GM23338 (cell line): ENCODE results near the gene TOMM40L. TPM values are rescaled to one million over a fixed set of nuclear protein-coding genes. Genes with fewer than 3 reads are reported as not detected.

Experiments used
- ATAC-seq: fragments of 200-7000 bp; cut with Tn5 transposase; 3 replicates; pipeline ENCODE4 v1.9.1; 2020
- DNase-seq: peaks from one replicate; pipeline ENCODE4 v3.0.0-alpha.2; 2015; ENCODE audit warnings: low spot score
- H2AFZ ChIP-seq: fragments of 200-600 bp; sonication (generic); 2 replicates; pipeline ENCODE4 v1.8.0; 2016; ENCODE audit warnings: antibody characterized with exemption, mild to moderate bottlenecking, moderate library complexity
- H3F3A ChIP-seq: fragments of 200-600 bp; sonication (generic); replicated peaks from 2 replicates; pipeline ENCODE4 v1.8.0; 2017; ENCODE audit warnings: antibody characterized with exemption, mixed run types, low read depth
- H3K27ac ChIP-seq: fragments of 200-600 bp; sonication (generic); 2 replicates; pipeline ENCODE4 v1.6.1; 2016; ENCODE audit warnings: low read depth
- H3K27me3 ChIP-seq: fragments of 200-600 bp; sonication (generic); 2 replicates; pipeline ENCODE4 v1.8.0; 2016; ENCODE audit warnings: mild to moderate bottlenecking, mixed run types, moderate library complexity; ENCODE audit not compliant: insufficient read depth
- H3K36me3 ChIP-seq: fragments of 200-600 bp; sonication (generic); 2 replicates; pipeline ENCODE4 v1.8.0; 2016; ENCODE audit warnings: mild to moderate bottlenecking; ENCODE audit not compliant: insufficient read depth
- H3K4me1 ChIP-seq: fragments of 200-600 bp; sonication (generic); 2 replicates; pipeline ENCODE4 v1.8.0; 2016; ENCODE audit warnings: mild to moderate bottlenecking, moderate library complexity; ENCODE audit not compliant: insufficient read depth
- H3K4me2 ChIP-seq: fragments of 200-600 bp; sonication (generic); 2 replicates; pipeline ENCODE4 v1.7.1; 2017; ENCODE audit warnings: mixed run types
- H3K4me3 ChIP-seq: fragments of 200-600 bp; sonication (generic); 2 replicates; pipeline ENCODE4 v1.6.1; 2016; ENCODE audit warnings: mixed run types
- H3K79me2 ChIP-seq: fragments of 200-600 bp; sonication (generic); replicated peaks from 2 replicates; pipeline ENCODE4 v1.8.0; 2017; ENCODE audit warnings: mild to moderate bottlenecking; ENCODE audit not compliant: insufficient read depth
- H3K9me2 ChIP-seq: fragments of 200-600 bp; sonication (generic); 2 replicates; pipeline ENCODE4 v1.8.0; 2017; ENCODE audit not compliant: insufficient read depth
- H4K20me1 ChIP-seq: fragments of 200-600 bp; sonication (generic); replicated peaks from 2 replicates; pipeline ENCODE4 v1.8.0; 2017; ENCODE audit warnings: mild to moderate bottlenecking; ENCODE audit not compliant: insufficient read depth
- H3K27ac Mint-ChIP-seq: 2 replicates; pipeline ENCODE4 v1.8.0; 2020; ENCODE audit warnings: inconsistent platforms, mild to moderate bottlenecking, moderate library complexity, mixed read lengths
- H3K27me3 Mint-ChIP-seq: 3 replicates; pipeline ENCODE4 v1.8.0; 2022; ENCODE audit warnings: low read depth, mild to moderate bottlenecking, moderate library complexity, mixed read lengths, inconsistent platforms; ENCODE audit not compliant: insufficient read depth, poor library complexity
- H3K36me3 Mint-ChIP-seq: 3 replicates; pipeline ENCODE4 v1.8.0; 2021; ENCODE audit warnings: low read depth, mild to moderate bottlenecking, inconsistent platforms, moderate library complexity, mixed read lengths
- H3K4me1 Mint-ChIP-seq: 3 replicates; pipeline ENCODE4 v1.8.0; 2020; ENCODE audit warnings: mild to moderate bottlenecking, inconsistent platforms, mixed read lengths
- H3K4me3 Mint-ChIP-seq: 3 replicates; pipeline ENCODE4 v1.8.0; 2021; ENCODE audit warnings: moderate library complexity, mild to moderate bottlenecking, inconsistent platforms, mixed read lengths
- H3K9me3 Mint-ChIP-seq: 3 replicates; pipeline ENCODE4 v1.8.0; 2020; ENCODE audit warnings: moderate library complexity, mild to moderate bottlenecking, inconsistent platforms, mixed read lengths
- EZH2phosphoT487 ChIP-seq: fragments of 200-600 bp; sonication (generic); IDR thresholded peaks from one replicate; pipeline ENCODE4 v1.8.1; 2018; ENCODE audit warnings: antibody characterized with exemption; ENCODE audit not compliant: unreplicated experiment
- NANOG ChIP-seq: IDR thresholded peaks from 2 replicates; pipeline ENCODE4 v1.6.1; 2016; ENCODE audit warnings: antibody characterized with exemption, borderline replicate concordance
- REST ChIP-seq: IDR thresholded peaks from one replicate; pipeline ENCODE4 v1.6.1; 2018; ENCODE audit warnings: antibody characterized with exemption; ENCODE audit not compliant: unreplicated experiment
- microRNA-seq: library from miRNA; unstranded; fragments of <30 nt; microRNA quantifications from one replicate; pipeline ENCODE4, GENCODE V29; 2017
- polyA plus RNA-seq: library from polyadenylated mRNA; unstranded; fragments of >200 nt; fragmentation: Nextera tagmentation; extraction: Ambion mirVana; gene quantifications from 2 replicates; pipeline ENCODE4 v1.2.1, GENCODE V29; 2016
- total RNA-seq: library from RNA; depleted of rRNA; stranded (reverse); fragments of >200 nt; shearing (Covaris generic); gene quantifications from 2 replicates; pipeline ENCODE4 v1.2.3, GENCODE V29; 2014; rRNA removed

Gene TOMM40L
- total and polyA plus RNA-seq, 2 experiments from 2014 or later, result 6.8 to 12.9 TPM

GRCh38 chr1:161273402-161273801, 47.5 kb downstream of the TOMM40L start:
- no peaks in the 10 kb centered on the region for H3K4me1 Mint-ChIP-seq
- Histone ChIP-seq H3K27me3 (no peaks in the 10 kb centered on the region), H3F3A (no peaks in the 10 kb centered on the region), H4K20me1 (no peaks in the 10 kb centered on the region), H3K36me3 (no peaks in the 10 kb centered on the region), H3K79me2 (no peaks in the 10 kb centered on the region), H2AFZ (no peak overlapping the region), H3K27ac (no peak overlapping the region), H3K4me1 (no peaks in the 10 kb centered on the region), H3K4me3 (no peak overlapping the region), H3K9me2 (no peaks in the 10 kb centered on the region), H3K4me2 (no peak overlapping the region)
- no peaks in the 10 kb centered on the region for H3K9me3 Mint-ChIP-seq
- TF ChIP-seq REST, result no peak
- H3K27ac Mint-ChIP-seq, result no peak overlapping the region
- DNase-seq, result no peak
- peaks cover 7% of the 10 kb centered on the region for H3K27me3 Mint-ChIP-seq
- no peak overlapping the region for H3K4me3 Mint-ChIP-seq
- no peak for ATAC-seq
- no peaks in the 10 kb centered on the region for H3K36me3 Mint-ChIP-seq

GRCh38 chr1:161274874-161275273, 49.0 kb downstream of the TOMM40L start:
- DNase-seq (no peak), ATAC-seq (no peak)
- peaks cover 10% of the 10 kb centered on the region for H3K27me3 Mint-ChIP-seq
- no peak overlapping the region for H2AFZ ChIP-seq
- H3K4me3 ChIP-seq, result no peak overlapping the region
- no peaks in the 10 kb centered on the region for H3F3A ChIP-seq
- H3K4me1 Mint-ChIP-seq, result no peaks in the 10 kb centered on the region
- no peaks in the 10 kb centered on the region for H3K79me2 ChIP-seq
- no peak overlapping the region for H3K27ac ChIP-seq
- no peak overlapping the region for H3K27ac Mint-ChIP-seq
- no peaks in the 10 kb centered on the region for H3K36me3 Mint-ChIP-seq
- no peaks in the 10 kb centered on the region for H3K36me3 ChIP-seq
- H3K4me2 ChIP-seq, result no peak overlapping the region
- no peak for TF ChIP-seq EZH2phosphoT487
- TF ChIP-seq NANOG, result no peak
- H3K9me2 ChIP-seq, result no peaks in the 10 kb centered on the region
- H3K4me1 ChIP-seq, result no peaks in the 10 kb centered on the region
- no peaks in the 10 kb centered on the region for H4K20me1 ChIP-seq
- no peaks in the 10 kb centered on the region for H3K9me3 Mint-ChIP-seq
- H3K27me3 ChIP-seq, result no peaks in the 10 kb centered on the region
- no peak overlapping the region for H3K4me3 Mint-ChIP-seq

Small RNA genes within 50 kb of the gene (microRNA-seq; reads per million reads assigned to microRNA genes)
- gene MIR5187, result not detected

Other genes starting within 250 kb of the TOMM40L start
- gene F11R, start 204.9 kb upstream of the TOMM40L start, total RNA-seq, result 169 and 194 TPM in 2 replicates
- 51.0 and 51.8 TPM in 2 replicates for gene F11R, start 204.9 kb upstream of the TOMM40L start, polyA plus RNA-seq
- gene TSTD1, start 187.1 kb upstream of the TOMM40L start, total RNA-seq, result 94.9 and 102 TPM in 2 replicates
- 244 and 257 TPM in 2 replicates for gene TSTD1, start 187.1 kb upstream of the TOMM40L start, polyA plus RNA-seq
- gene USF1, start 180.1 kb upstream of the TOMM40L start, total RNA-seq, result 71.7 and 74.8 TPM in 2 replicates
- gene USF1, start 180.1 kb upstream of the TOMM40L start, polyA plus RNA-seq, result 23.6 and 23.8 TPM in 2 replicates
- 0.19 TPM in 1 of 2 replicates, not detected in the other for gene ARHGAP30, start 156.2 kb upstream of the TOMM40L start, total RNA-seq
- 0.45 and 1.0 TPM in 2 replicates for gene ARHGAP30, start 156.2 kb upstream of the TOMM40L start, polyA plus RNA-seq
- gene NECTIN4, start 136.5 kb upstream of the TOMM40L start, total RNA-seq, result not detected in 2 replicates
- gene NECTIN4, start 136.5 kb upstream of the TOMM40L start, polyA plus RNA-seq, result 0.16 and 0.42 TPM in 2 replicates
- 5.6 and 6.3 TPM in 2 replicates for gene KLHDC9, start 127.7 kb upstream of the TOMM40L start, total RNA-seq
- 6.6 and 7.2 TPM in 2 replicates for gene KLHDC9, start 127.7 kb upstream of the TOMM40L start, polyA plus RNA-seq
- gene PFDN2, start 108.0 kb upstream of the TOMM40L start, total RNA-seq, result 19.7 and 45.6 TPM in 2 replicates
- gene PFDN2, start 108.0 kb upstream of the TOMM40L start, polyA plus RNA-seq, result 352 and 395 TPM in 2 replicates
- gene NIT1, start 108.0 kb upstream of the TOMM40L start, total RNA-seq, result 29.7 and 35.9 TPM in 2 replicates
- 38.0 and 43.0 TPM in 2 replicates for gene NIT1, start 108.0 kb upstream of the TOMM40L start, polyA plus RNA-seq
- gene DEDD, start 93.4 kb upstream of the TOMM40L start, total RNA-seq, result 30.2 and 35.3 TPM in 2 replicates
- 20.7 and 22.8 TPM in 2 replicates for gene DEDD, start 93.4 kb upstream of the TOMM40L start, polyA plus RNA-seq
- 41.4 and 57.5 TPM in 2 replicates for gene UFC1, start 72.1 kb upstream of the TOMM40L start, total RNA-seq
- gene UFC1, start 72.1 kb upstream of the TOMM40L start, polyA plus RNA-seq, result 74.5 and 77.0 TPM in 2 replicates
- gene USP21, start 66.6 kb upstream of the TOMM40L start, total RNA-seq, result 17.0 and 25.6 TPM in 2 replicates
- 17.9 and 20.0 TPM in 2 replicates for gene USP21, start 66.6 kb upstream of the TOMM40L start, polyA plus RNA-seq
- 24.7 and 26.5 TPM in 2 replicates for gene PPOX, start 59.6 kb upstream of the TOMM40L start, total RNA-seq
- gene PPOX, start 59.6 kb upstream of the TOMM40L start, polyA plus RNA-seq, result 39.6 and 46.2 TPM in 2 replicates
- gene B4GALT3, start 48.6 kb upstream of the TOMM40L start, total RNA-seq, result 32.4 and 35.8 TPM in 2 replicates
- 23.3 and 24.2 TPM in 2 replicates for gene B4GALT3, start 48.6 kb upstream of the TOMM40L start, polyA plus RNA-seq
- 4.7 and 5.2 TPM in 2 replicates for gene ADAMTS4, start 27.0 kb upstream of the TOMM40L start, total RNA-seq
- gene ADAMTS4, start 27.0 kb upstream of the TOMM40L start, polyA plus RNA-seq, result 1.3 and 1.7 TPM in 2 replicates
- 94.7 and 131 TPM in 2 replicates for gene NDUFS2, start 23.7 kb upstream of the TOMM40L start, total RNA-seq
- 54.0 and 56.7 TPM in 2 replicates for gene NDUFS2, start 23.7 kb upstream of the TOMM40L start, polyA plus RNA-seq
- 0.74 TPM in 1 of 2 replicates, not detected in the other for gene FCER1G, start 10.8 kb upstream of the TOMM40L start, total RNA-seq
- 0.57 and 1.1 TPM in 2 replicates for gene FCER1G, start 10.8 kb upstream of the TOMM40L start, polyA plus RNA-seq
- gene APOA2, start 2.4 kb upstream of the TOMM40L start, total RNA-seq, result not detected in 2 replicates
- gene APOA2, start 2.4 kb upstream of the TOMM40L start, polyA plus RNA-seq, result 2.7 TPM in 1 of 2 replicates, not detected in the other
- gene NR1I3, start 12.1 kb downstream of the TOMM40L start, total RNA-seq, result not detected in 2 replicates
- gene NR1I3, start 12.1 kb downstream of the TOMM40L start, polyA plus RNA-seq, result 0.40 and 0.50 TPM in 2 replicates
- gene PCP4L1, start 32.7 kb downstream of the TOMM40L start, total RNA-seq, result 1.4 and 3.8 TPM in 2 replicates
- 1.7 and 2.2 TPM in 2 replicates for gene PCP4L1, start 32.7 kb downstream of the TOMM40L start, polyA plus RNA-seq
- gene MPZ, start 83.9 kb downstream of the TOMM40L start, total RNA-seq, result 1.6 and 1.9 TPM in 2 replicates
- 2.2 and 4.0 TPM in 2 replicates for gene MPZ, start 83.9 kb downstream of the TOMM40L start, polyA plus RNA-seq
- gene SDHC, start 88.3 kb downstream of the TOMM40L start, total RNA-seq, result 84.4 and 126 TPM in 2 replicates
- gene SDHC, start 88.3 kb downstream of the TOMM40L start, polyA plus RNA-seq, result 107 and 141 TPM in 2 replicates
- not detected in 2 replicates for gene CFAP126, start 141.8 kb downstream of the TOMM40L start, total RNA-seq
- gene CFAP126, start 141.8 kb downstream of the TOMM40L start, polyA plus RNA-seq, result not detected in 2 replicates